SK-N-SH (cell line): ENCODE measurements around the gene PELI3. TPM values are rescaled to one million over a fixed set of nuclear protein-coding genes. Genes with fewer than 3 reads are reported as not detected.
A peak's percentile ranks its signal among the peaks of the same experiment; 100 is the strongest.

ENCODE experiments used
- CTCF ChIA-PET: fragments of 300-600, 350-600 bp; formaldehyde crosslinking; extraction: SDS; loops from one replicate; lab custom pipeline; 2021; lab: Yijun Ruan, JAX
- POLR2A ChIA-PET: fragments of 350-600 bp; sonication (Branson Sonifier 250); formaldehyde crosslinking; extraction: SDS; loops from one replicate; lab custom pipeline; 2020; ENCODE audit warnings: antibody characterized with exemption, inconsistent platforms; lab: Yijun Ruan, JAX
- DNase-seq: peaks from one replicate; pipeline ENCODE4 v3.0.0; 2012
- H2AFZ ChIP-seq: fragments of 200-600 bp; sonication (generic); 2 replicates; pipeline ENCODE4 v1.8.1; 2016; ENCODE audit warnings: antibody characterized with exemption, mild to moderate bottlenecking, low read depth
- H3F3A ChIP-seq: fragments of 200-600 bp; sonication (generic); replicated peaks from 2 replicates; pipeline ENCODE3; 2016; ENCODE audit warnings: antibody characterized with exemption, mild to moderate bottlenecking; ENCODE audit not compliant: insufficient read depth
- H3K27ac ChIP-seq, 2 experiments: fragments of 200-500 bp in 1 of 2; fragments of 200-600 bp in 1 of 2; sonication (Bioruptor generic) in 1 of 2; sonication (generic), shearing (Covaris generic) in 1 of 2; 2 replicates each; pipeline versions ENCODE4 v1.5.1 to v1.6.1; 2014 to 2016; ENCODE audit warnings: low read depth in 2 of 2, inconsistent platforms in 1 of 2, low read length in 1 of 2, mild to moderate bottlenecking in 1 of 2, mixed read lengths in 1 of 2
- H3K27me3 ChIP-seq: fragments of 200-600 bp; sonication (generic), shearing (Covaris generic); 2 replicates; pipeline ENCODE4 v1.6.1; 2016; ENCODE audit warnings: mixed run types; ENCODE audit not compliant: insufficient read depth
- H3K36me3 ChIP-seq, 2 experiments: fragments of 200-500 bp in 1 of 2; fragments of 200-600 bp in 1 of 2; sonication (Bioruptor generic) in 1 of 2; sonication (generic) in 1 of 2; replicated peaks in 1 of 2; 2 replicates each; pipeline versions ENCODE3 to v1.5.1; 2014 to 2016; ENCODE audit warnings: low read length in 1 of 2, mild to moderate bottlenecking in 1 of 2; ENCODE audit not compliant: insufficient read depth in 2 of 2, control insufficient read depth in 1 of 2
- H3K4me1 ChIP-seq, 2 experiments: fragments of 200-500 bp in 1 of 2; fragments of 200-600 bp in 1 of 2; sonication (Bioruptor generic) in 1 of 2; sonication (generic), shearing (Covaris generic) in 1 of 2; 2 replicates each; pipeline versions ENCODE4 v1.5.1 to v1.6.1; 2014 to 2016; ENCODE audit warnings: low read depth in 1 of 2, low read length in 1 of 2, mixed run types in 1 of 2; ENCODE audit not compliant: insufficient read depth in 2 of 2, control insufficient read depth in 1 of 2
- H3K4me2 ChIP-seq: fragments of 200-600 bp; sonication (generic), shearing (Covaris generic); 2 replicates; pipeline ENCODE4 v1.6.1; 2017; ENCODE audit warnings: mixed run types
- H3K4me3 ChIP-seq, 2 experiments: fragments of 200-500 bp in 1 of 2; fragments of 200-600 bp in 1 of 2; sonication (Bioruptor generic) in 1 of 2; sonication (generic), shearing (Covaris generic) in 1 of 2; 2 replicates each; pipeline versions ENCODE4 v1.5.1 to v1.8.1; 2014 to 2016; ENCODE audit warnings: low read depth in 2 of 2, inconsistent platforms in 1 of 2, low read length in 1 of 2, mild to moderate bottlenecking in 1 of 2, mixed read lengths in 1 of 2, moderate library complexity in 1 of 2
- H3K79me2 ChIP-seq: fragments of 200-600 bp; sonication (generic); 2 replicates; pipeline ENCODE4 v1.8.1; 2017; ENCODE audit warnings: mild to moderate bottlenecking; ENCODE audit not compliant: insufficient read depth
- H3K9ac ChIP-seq: fragments of 200-600 bp; sonication (generic); 2 replicates; pipeline ENCODE4 v1.6.1; 2017; ENCODE audit warnings: mixed run types
- H3K9me2 ChIP-seq: fragments of 200-600 bp; sonication (generic); 2 replicates; pipeline ENCODE4 v1.6.1; 2017; ENCODE audit warnings: mixed run types
- H3K9me3 ChIP-seq: fragments of 200-600 bp; sonication (generic); 2 replicates; pipeline ENCODE4 v1.6.1; 2017; ENCODE audit warnings: mixed run types, mild to moderate bottlenecking, moderate library complexity
- H4K20me1 ChIP-seq: fragments of 200-600 bp; sonication (generic); 2 replicates; pipeline ENCODE4 v1.6.1; 2017; ENCODE audit warnings: mild to moderate bottlenecking, mixed run types; ENCODE audit not compliant: insufficient read depth
- CHD2 ChIP-seq: fragments of 150-350 bp; IDR thresholded peaks from 2 replicates; pipeline ENCODE4 v1.6.1; 2018; ENCODE audit warnings: low read length; ENCODE audit not compliant: partially characterized antibody
- ELF1 ChIP-seq: IDR thresholded peaks from 2 replicates; pipeline ENCODE4 v1.4.0; 2012
- GABPA ChIP-seq: IDR thresholded peaks from 2 replicates; pipeline ENCODE4 v1.4.0; 2012; ENCODE audit warnings: low read depth, mild to moderate bottlenecking
- JUND ChIP-seq: IDR thresholded peaks from 2 replicates; pipeline ENCODE4 v1.4.0; 2012
- POLR2AphosphoS5 ChIP-seq: IDR thresholded peaks from 2 replicates; pipeline ENCODE4 v1.6.1; 2012; ENCODE audit warnings: low read depth, low read length
- RAD21 ChIP-seq: IDR thresholded peaks from 2 replicates; pipeline ENCODE4 v1.6.1; 2012; ENCODE audit warnings: mild to moderate bottlenecking, low read length
- SMC3 ChIP-seq: IDR thresholded peaks from 2 replicates; pipeline ENCODE4 v1.6.1; 2012; ENCODE audit warnings: low read depth, low read length, improper control_type of control experiment
- TCF12 ChIP-seq: IDR thresholded peaks from 2 replicates; pipeline ENCODE4 v1.4.0; 2012
- YY1 ChIP-seq: IDR thresholded peaks from 2 replicates; pipeline ENCODE4 v1.4.0; 2012; ENCODE audit warnings: low read depth, mild to moderate bottlenecking
- WGBS: methylation state at CpG from one replicate; pipeline ENCODE4 v1.1.6; 2017; ENCODE audit warnings: low lambda C conversion rate; 5-methylcytosine and 5-hydroxymethylcytosine counted together
- polyA plus RNA-seq, 3 experiments: library from polyadenylated mRNA; depleted of rRNA; stranded (reverse); fragments of >200 nt; gene quantifications; 2 replicates each; pipeline ENCODE4 v1.2.3, GENCODE V29; 2012
- TF ChIP-seq, protein P1 (sequence below): fragments of 150-350 bp; IDR thresholded peaks from 2 replicates; pipeline ENCODE4 v1.6.1; 2017; ENCODE audit warnings: antibody characterized with exemption, low read length, low read depth, borderline replicate concordance
- TF ChIP-seq, protein P2 (sequence below): IDR thresholded peaks from 2 replicates; pipeline ENCODE4; 2012

Gene PELI3
- polyA plus RNA-seq, 1 of the 3 experiments (the other 2 are of a cell fraction), result 7.0 TPM

DNA sequence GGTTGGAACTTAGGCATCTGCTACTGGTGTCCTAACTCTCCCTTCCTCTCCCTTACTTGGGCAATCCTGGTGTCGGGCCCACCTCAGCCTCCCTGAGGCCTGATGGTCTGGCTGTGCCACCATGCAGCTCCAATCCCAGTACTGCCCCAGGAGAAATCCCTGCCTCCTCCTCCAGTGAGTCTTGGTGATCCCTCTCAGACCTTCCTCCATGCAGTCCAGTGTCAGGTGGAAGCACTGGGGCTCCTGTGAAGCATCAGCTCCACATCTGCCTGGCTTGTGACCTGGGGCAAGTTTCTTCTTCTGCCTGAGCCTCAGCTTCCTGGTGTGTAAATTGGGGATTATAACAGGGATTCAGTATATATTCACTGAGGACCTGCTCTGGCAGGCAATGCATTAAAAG is 1.8 kb upstream of the PELI3 start:
- Histone ChIP-seq H4K20me1 (no peaks in the 10 kb centered on the region), H3K9ac (no peak overlapping the region), H3K27me3 (no peaks in the 10 kb centered on the region), H3K27ac (no peak overlapping the region), H3K4me1 (peaks cover 5 to 18% of the 10 kb centered on the region in 2 experiments; a peak in 3 of 4 replicates), H3K4me2 (no peak overlapping the region), H3K79me2 (peaks cover 8% of the 10 kb centered on the region; the same call in 1 of the 2 replicates), H3K9me2 (no peaks in the 10 kb centered on the region), H3F3A (no peaks in the 10 kb centered on the region), H3K36me3 (no peaks in the 10 kb centered on the region), H3K4me3 (no peak overlapping the region), H2AFZ (no peak overlapping the region), H3K9me3 (no peaks in the 10 kb centered on the region)
- 80% methylated on average over 1 of the region's 1 CpG for WGBS
- TF ChIP-seq POLR2AphosphoS5, result no peak
- no peak for TF ChIP-seq JUND
- TF ChIP-seq SMC3, result no peak
- TF ChIP-seq ELF1, result no peak
- no peak for TF ChIP-seq RAD21
- TF ChIP-seq YY1, result no peak
- TF ChIP-seq GABPA, result no peak
- POLR2A ChIA-PET, result no interaction called here
- DNase-seq, result no peak
- CTCF ChIA-PET, result interaction anchor here (0.9 to 4.2 kb wide), 4 partner anchors 14 to 66 kb away, joined by 3 to 20 read pairs (median 12); partner anchors contain the start of gene MRPL11

DNA sequence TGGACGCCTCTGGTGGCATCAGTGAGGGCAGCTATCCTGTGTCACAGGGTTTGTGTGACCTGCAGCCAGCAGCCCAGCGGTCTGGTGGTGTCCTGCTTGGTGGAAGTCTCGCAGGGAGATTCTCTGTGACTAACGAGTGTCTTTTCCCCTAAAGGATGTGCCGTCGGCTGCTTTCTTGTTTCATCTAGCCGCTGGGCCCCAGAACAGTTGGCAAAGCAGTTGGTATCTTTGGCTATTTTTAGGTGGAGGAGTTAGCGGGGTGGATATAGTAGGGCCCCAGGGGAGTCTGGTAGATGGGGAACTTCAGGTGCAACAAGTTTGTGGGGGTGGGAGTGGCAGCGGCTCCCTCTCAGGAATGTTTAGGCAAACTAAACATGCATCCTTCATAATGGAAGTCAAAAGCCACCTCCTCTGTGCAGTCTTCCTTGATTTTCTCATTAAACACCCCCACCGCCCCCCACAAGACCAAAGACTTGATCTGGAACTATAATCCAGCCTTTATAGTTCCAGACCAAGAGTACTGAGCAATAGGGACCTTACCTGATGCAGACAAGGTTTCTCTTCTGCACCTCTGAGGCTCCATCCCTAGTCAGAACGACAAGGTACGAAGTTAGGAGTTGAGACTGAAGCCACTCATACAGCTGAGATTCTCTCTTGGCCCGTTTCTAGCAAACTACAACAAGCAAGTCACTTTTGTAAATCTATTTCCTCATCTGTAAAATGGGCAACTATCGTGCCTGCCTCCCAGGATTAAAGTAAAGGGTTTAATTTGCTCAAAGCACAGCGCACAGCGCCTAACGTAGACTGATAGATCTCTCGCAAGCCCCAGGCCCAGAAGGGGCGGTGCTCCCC is 1.1 kb upstream of the PELI3 start:
- Histone ChIP-seq H3K36me3 (no peaks in the 10 kb centered on the region), H3K4me1 (peaks cover 5 to 18% of the 10 kb centered on the region in 2 experiments; a peak in 3 of 4 replicates), H4K20me1 (no peaks in the 10 kb centered on the region), H3K9me3 (no peaks in the 10 kb centered on the region), H3K4me2 (peak overlapping the region; percentile 95), H3F3A (no peaks in the 10 kb centered on the region), H3K4me3 (peak overlapping the region; percentile 76), H3K9ac (peak overlapping the region; percentile 71; the same call in 1 of the 2 replicates), H3K79me2 (peaks cover 8% of the 10 kb centered on the region; the same call in 1 of the 2 replicates), H2AFZ (peak overlapping the region; percentile 94), H3K27me3 (no peaks in the 10 kb centered on the region), H3K27ac (no peak overlapping the region; a peak in 1 of 4 replicates), H3K9me2 (no peaks in the 10 kb centered on the region)
- ChIA-PET CTCF (interaction anchor here (0.7 to 4.2 kb wide), 4 partner anchors 26 to 81 kb away, joined by 3 to 20 read pairs (median 12); partner anchors contain the start of gene MRPL11), POLR2A (interaction anchor here (1.1 to 2.7 kb wide), 3 partner anchors 15 to 27 kb away, joined by 3 to 14 read pairs (median 8); partner anchors contain the start of genes DPP3 and MRPL11)
- WGBS, result 63% methylated on average over 16 of the region's 19 CpGs
- no peak for DNase-seq
- TF ChIP-seq YY1 (no peak), POLR2AphosphoS5 (no peak), CHD2 (no peak), TCF12 (no peak)
- TF ChIP-seq, protein P1, sequence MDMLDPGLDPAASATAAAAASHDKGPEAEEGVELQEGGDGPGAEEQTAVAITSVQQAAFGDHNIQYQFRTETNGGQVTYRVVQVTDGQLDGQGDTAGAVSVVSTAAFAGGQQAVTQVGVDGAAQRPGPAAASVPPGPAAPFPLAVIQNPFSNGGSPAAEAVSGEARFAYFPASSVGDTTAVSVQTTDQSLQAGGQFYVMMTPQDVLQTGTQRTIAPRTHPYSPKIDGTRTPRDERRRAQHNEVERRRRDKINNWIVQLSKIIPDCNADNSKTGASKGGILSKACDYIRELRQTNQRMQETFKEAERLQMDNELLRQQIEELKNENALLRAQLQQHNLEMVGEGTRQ, result no peak
- TF ChIP-seq, protein P2, sequence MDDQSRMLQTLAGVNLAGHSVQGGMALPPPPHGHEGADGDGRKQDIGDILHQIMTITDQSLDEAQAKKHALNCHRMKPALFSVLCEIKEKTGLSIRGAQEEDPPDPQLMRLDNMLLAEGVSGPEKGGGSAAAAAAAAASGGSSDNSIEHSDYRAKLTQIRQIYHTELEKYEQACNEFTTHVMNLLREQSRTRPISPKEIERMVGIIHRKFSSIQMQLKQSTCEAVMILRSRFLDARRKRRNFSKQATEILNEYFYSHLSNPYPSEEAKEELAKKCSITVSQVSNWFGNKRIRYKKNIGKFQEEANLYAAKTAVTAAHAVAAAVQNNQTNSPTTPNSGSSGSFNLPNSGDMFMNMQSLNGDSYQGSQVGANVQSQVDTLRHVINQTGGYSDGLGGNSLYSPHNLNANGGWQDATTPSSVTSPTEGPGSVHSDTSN, result no peak
